ENCODE measurements around the gene BDKRB1.

Gene BDKRB1

GRCh38 chr14:96299441-96299840 lies 43.4 kb downstream of the BDKRB1 start:
- no peak overlapping the region for H3K9ac ChIP-seq (ENCODE audit: low read length)
- H3K4me2 ChIP-seq (ENCODE audit: low read length): no peak overlapping the region
- no peaks in the 10 kb centered on the region for H3K79me2 ChIP-seq (ENCODE audit: low read length)
- H2AFZ ChIP-seq (ENCODE audit: low read depth, low read length): no peak overlapping the region
- H3K36me3 ChIP-seq (replicated peaks; ENCODE audit: low read depth, low read length): peaks cover 5% of the 10 kb centered on the region
- H3K9me3 ChIP-seq (ENCODE audit: insufficient read depth, low read length): no peaks in the 10 kb centered on the region
- H3K27me3 ChIP-seq (ENCODE audit: low read depth, low read length): no peaks in the 10 kb centered on the region
- no peak overlapping the region for H3K27ac ChIP-seq (ENCODE audit: low read length)
- no peak for TF ChIP-seq EZH2phosphoT487 (IDR thresholded peaks at IDR 0.05; ENCODE audit: low read depth)
- no peak for TF ChIP-seq CTCF (IDR thresholded peaks at IDR 0.05; ENCODE audit: low read depth, low read length)
- no peaks in the 10 kb centered on the region for H3K4me1 ChIP-seq (ENCODE audit: low read length)
- no peaks in the 10 kb centered on the region for H4K20me1 ChIP-seq (ENCODE audit: insufficient read depth, low read length)
- H3K4me3 ChIP-seq (ENCODE audit: low read length): no peak overlapping the region

GRCh38 chr14:96303981-96304380 lies 48.0 kb downstream of the BDKRB1 start:
- no peak overlapping the region for H3K9ac ChIP-seq (ENCODE audit: low read length)
- no peak overlapping the region for H3K4me3 ChIP-seq (ENCODE audit: low read length)
- H3K9me3 ChIP-seq (ENCODE audit: insufficient read depth, low read length): no peaks in the 10 kb centered on the region
- H3K36me3 ChIP-seq (replicated peaks; ENCODE audit: low read depth, low read length): peaks cover 7% of the 10 kb centered on the region
- TF ChIP-seq EZH2phosphoT487 (IDR thresholded peaks at IDR 0.05; ENCODE audit: low read depth): no peak
- no peak for TF ChIP-seq CTCF (IDR thresholded peaks at IDR 0.05; ENCODE audit: low read depth, low read length)
- no peaks in the 10 kb centered on the region for H3K79me2 ChIP-seq (ENCODE audit: low read length)
- H3K27me3 ChIP-seq (ENCODE audit: low read depth, low read length): no peaks in the 10 kb centered on the region
- no peak overlapping the region for H3K4me2 ChIP-seq (ENCODE audit: low read length)
- no peak overlapping the region for H2AFZ ChIP-seq (ENCODE audit: low read depth, low read length)
- no peaks in the 10 kb centered on the region for H4K20me1 ChIP-seq (ENCODE audit: insufficient read depth, low read length)
- H3K27ac ChIP-seq (ENCODE audit: low read length): no peak overlapping the region
- H3K4me1 ChIP-seq (ENCODE audit: low read length): no peaks in the 10 kb centered on the region

GRCh38 chr14:96304956-96305355 lies 48.9 kb downstream of the BDKRB1 start:
- H3K9ac ChIP-seq (ENCODE audit: low read length): no peak overlapping the region
- no peaks in the 10 kb centered on the region for H3K79me2 ChIP-seq (ENCODE audit: low read length)
- H3K4me2 ChIP-seq (ENCODE audit: low read length): no peak overlapping the region
- no peak overlapping the region for H3K27ac ChIP-seq (ENCODE audit: low read length)
- no peaks in the 10 kb centered on the region for H3K4me1 ChIP-seq (ENCODE audit: low read length)
- no peaks in the 10 kb centered on the region for H3K27me3 ChIP-seq (ENCODE audit: low read depth, low read length)
- no peaks in the 10 kb centered on the region for H4K20me1 ChIP-seq (ENCODE audit: insufficient read depth, low read length)
- no peak overlapping the region for H3K4me3 ChIP-seq (ENCODE audit: low read length)
- peaks cover 11% of the 10 kb centered on the region for H3K36me3 ChIP-seq (replicated peaks; ENCODE audit: low read depth, low read length)
- no peak for TF ChIP-seq EZH2phosphoT487 (IDR thresholded peaks at IDR 0.05; ENCODE audit: low read depth)
- no peak; the same call in 1 of the 2 replicates for TF ChIP-seq CTCF (IDR thresholded peaks at IDR 0.05; ENCODE audit: low read depth, low read length)
- no peaks in the 10 kb centered on the region for H3K9me3 ChIP-seq (ENCODE audit: insufficient read depth, low read length)
- H2AFZ ChIP-seq (ENCODE audit: low read depth, low read length): no peak overlapping the region

GRCh38 chr14:96307434-96307833 lies 51.4 kb downstream of the BDKRB1 start:
- no peaks in the 10 kb centered on the region for H3K27me3 ChIP-seq (ENCODE audit: low read depth, low read length)

More at GRCh38 chr14:96307434-96307833, 51.4 kb downstream of the BDKRB1 start:
- no peak overlapping the region for H3K9ac ChIP-seq (ENCODE audit: low read length)
- H3K36me3 ChIP-seq (replicated peaks; ENCODE audit: low read depth, low read length): peaks cover 11% of the 10 kb centered on the region
- H3K27ac ChIP-seq (ENCODE audit: low read length): no peak overlapping the region
- no peak overlapping the region for H2AFZ ChIP-seq (ENCODE audit: low read depth, low read length)
- no peaks in the 10 kb centered on the region for H3K9me3 ChIP-seq (ENCODE audit: insufficient read depth, low read length)
- no peak overlapping the region for H3K4me3 ChIP-seq (ENCODE audit: low read length)
- H3K4me1 ChIP-seq (ENCODE audit: low read length): no peaks in the 10 kb centered on the region
- H4K20me1 ChIP-seq (ENCODE audit: insufficient read depth, low read length): no peaks in the 10 kb centered on the region
- no peak overlapping the region for H3K4me2 ChIP-seq (ENCODE audit: low read length)
- no peak for TF ChIP-seq EZH2phosphoT487 (IDR thresholded peaks at IDR 0.05; ENCODE audit: low read depth)
- TF ChIP-seq CTCF (IDR thresholded peaks at IDR 0.05; ENCODE audit: low read depth, low read length): no peak
- no peaks in the 10 kb centered on the region for H3K79me2 ChIP-seq (ENCODE audit: low read length)

All from OCI-LY3 (cell line).